BJ (cell line): Measurements from ENCODE around the gene LDLRAD4. TPM values are rescaled to one million over a fixed set of nuclear protein-coding genes. Genes with fewer than 3 reads are reported as not detected.

ENCODE experiments used
- CTCF ChIA-PET: fragments of 350-600 bp; formaldehyde crosslinking; extraction: SDS; loops from one replicate; lab custom pipeline; 2021; ENCODE audit warnings: antibody characterized with exemption, inconsistent platforms; lab: Yijun Ruan, JAX
- POLR2A ChIA-PET: fragments of 300-600 bp; sonication (Branson Sonifier 250); formaldehyde crosslinking; extraction: SDS; loops from one replicate; lab custom pipeline; 2021; ENCODE audit warnings: antibody characterized with exemption; lab: Charles Lee
- DNase-seq: peaks from one replicate; pipeline ENCODE4 v3.0.0-alpha.2; 2011; ENCODE audit warnings: low read depth
- H3K27me3 ChIP-seq: 2 replicates; pipeline ENCODE4 v1.6.0; 2011; ENCODE audit warnings: low read length; ENCODE audit not compliant: control insufficient read depth, insufficient read depth
- H3K36me3 ChIP-seq: 2 replicates; pipeline ENCODE4 v1.5.1; 2011; ENCODE audit warnings: low read length; ENCODE audit not compliant: control insufficient read depth, insufficient read depth
- H3K4me3 ChIP-seq: 2 replicates; pipeline ENCODE4 v1.5.1; 2011; ENCODE audit warnings: low read depth, mild to moderate bottlenecking, control low read depth, low read length
- polyA plus RNA-seq: library from polyadenylated mRNA; depleted of rRNA; stranded (reverse); fragments of >200 nt; gene quantifications from 2 replicates; pipeline ENCODE4 v1.2.3, GENCODE V29; 2011
- TF ChIP-seq, protein P1 (sequence below): IDR thresholded peaks from 2 replicates; pipeline ENCODE4 v1.5.1; 2011; ENCODE audit warnings: low read depth, mild to moderate bottlenecking, control low read depth, inconsistent platforms, low read length, moderate library complexity; ENCODE audit not compliant: insufficient read depth

LDLRAD4 gene
- polyA plus RNA-seq, 1 experiment = not detected

- CTCF ChIA-PET = no interaction called here
- POLR2A ChIA-PET = no interaction called here
- TF ChIP-seq, protein P1, sequence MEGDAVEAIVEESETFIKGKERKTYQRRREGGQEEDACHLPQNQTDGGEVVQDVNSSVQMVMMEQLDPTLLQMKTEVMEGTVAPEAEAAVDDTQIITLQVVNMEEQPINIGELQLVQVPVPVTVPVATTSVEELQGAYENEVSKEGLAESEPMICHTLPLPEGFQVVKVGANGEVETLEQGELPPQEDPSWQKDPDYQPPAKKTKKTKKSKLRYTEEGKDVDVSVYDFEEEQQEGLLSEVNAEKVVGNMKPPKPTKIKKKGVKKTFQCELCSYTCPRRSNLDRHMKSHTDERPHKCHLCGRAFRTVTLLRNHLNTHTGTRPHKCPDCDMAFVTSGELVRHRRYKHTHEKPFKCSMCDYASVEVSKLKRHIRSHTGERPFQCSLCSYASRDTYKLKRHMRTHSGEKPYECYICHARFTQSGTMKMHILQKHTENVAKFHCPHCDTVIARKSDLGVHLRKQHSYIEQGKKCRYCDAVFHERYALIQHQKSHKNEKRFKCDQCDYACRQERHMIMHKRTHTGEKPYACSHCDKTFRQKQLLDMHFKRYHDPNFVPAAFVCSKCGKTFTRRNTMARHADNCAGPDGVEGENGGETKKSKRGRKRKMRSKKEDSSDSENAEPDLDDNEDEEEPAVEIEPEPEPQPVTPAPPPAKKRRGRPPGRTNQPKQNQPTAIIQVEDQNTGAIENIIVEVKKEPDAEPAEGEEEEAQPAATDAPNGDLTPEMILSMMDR = no peak
Observed at GRCh38 chr18:13183359-13183758, 35.2 kb upstream of the LDLRAD4 start.

GRCh38 chr18:13183790-13184189 lies 34.8 kb upstream of the LDLRAD4 start:
- ChIA-PET CTCF (no interaction called here), POLR2A (no interaction called here)
- TF ChIP-seq, protein P1 = no peak
- H3K36me3 ChIP-seq = no peaks in the 10 kb centered on the region
- no peak overlapping the region for H3K4me3 ChIP-seq
- peaks cover 7% of the 10 kb centered on the region; the same call in 1 of the 2 replicates for H3K27me3 ChIP-seq
- DNase-seq = no peak

More at GRCh38 chr18:13183359-13183758, 35.2 kb upstream of the LDLRAD4 start:
- DNase-seq = no peak
- no peak overlapping the region for H3K4me3 ChIP-seq
- no peaks in the 10 kb centered on the region for H3K36me3 ChIP-seq
- peaks cover 7% of the 10 kb centered on the region; the same call in 1 of the 2 replicates for H3K27me3 ChIP-seq

- POLR2A ChIA-PET = no interaction called here
- Histone ChIP-seq H3K27me3 (peaks cover 7% of the 10 kb centered on the region; the same call in 1 of the 2 replicates), H3K36me3 (no peaks in the 10 kb centered on the region), H3K4me3 (no peak overlapping the region)
- TF ChIP-seq, protein P1 = no peak
- CTCF ChIA-PET = no interaction called here
- no peak for DNase-seq
Observed at GRCh38 chr18:13184396-13184795, 34.2 kb upstream of the LDLRAD4 start.

DNA sequence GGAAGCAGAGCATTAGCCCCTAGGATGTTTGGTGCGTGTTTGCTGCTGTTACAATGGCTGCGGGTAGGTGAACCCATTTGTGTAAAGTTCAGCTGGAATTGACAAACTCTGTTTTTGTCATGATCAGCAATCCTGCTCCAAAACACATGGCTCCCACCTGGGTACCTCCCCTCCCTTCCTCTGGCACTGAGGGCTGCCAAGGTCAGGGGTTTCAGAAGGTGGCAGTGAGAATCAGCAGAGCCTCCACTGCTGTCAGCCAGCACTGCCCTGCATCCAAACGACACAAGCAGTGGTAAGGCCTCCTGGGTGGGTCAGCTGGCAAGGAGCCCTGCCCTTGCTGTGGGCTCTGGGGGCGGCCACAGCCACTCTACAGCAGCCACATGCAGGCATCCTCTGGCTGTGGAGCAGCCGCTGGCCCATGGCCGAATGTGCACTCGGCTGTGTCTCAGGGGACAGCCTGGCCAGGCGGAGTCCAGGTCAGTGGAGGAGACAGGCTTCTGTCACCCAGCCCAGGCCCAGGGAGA lies 32.8 kb upstream of the LDLRAD4 start:
- TF ChIP-seq, protein P1 = no peak
- ChIA-PET POLR2A (no interaction called here), CTCF (no interaction called here)
- Histone ChIP-seq H3K27me3 (peaks cover 4% of the 10 kb centered on the region; the same call in 1 of the 2 replicates), H3K4me3 (no peak overlapping the region), H3K36me3 (no peaks in the 10 kb centered on the region)
- no peak for DNase-seq

- no peaks in the 10 kb centered on the region for H3K36me3 ChIP-seq
- DNase-seq = no peak
- TF ChIP-seq, protein P1 = no peak
- ChIA-PET CTCF (interaction anchor here (1.0 kb wide), 1 partner anchor 8 kb away, joined by 5 read pairs; no protein-coding TSS in a partner anchor), POLR2A (no interaction called here)
- no peak overlapping the region for H3K4me3 ChIP-seq
- peaks cover 4% of the 10 kb centered on the region; the same call in 1 of the 2 replicates for H3K27me3 ChIP-seq
Observed at GRCh38 chr18:13186687-13187086, 31.9 kb upstream of the LDLRAD4 start.
